ENCODE data around the gene MAP6.
"Not testable (repeated sequence)": the region's sequence is repeated elsewhere in the genome, so short reads cannot be mapped to it uniquely, and the experiment has no call there.

The MAP6 gene

GRCh38 chr11:75593286-75593915 lies 75.4 kb downstream of the MAP6 start:
- no peak for DNase-seq

GRCh38 chr11:75592715-75593114 lies 76.1 kb downstream of the MAP6 start:
- DNase-seq: no peak

- DNase-seq: no peak
Observed at GRCh38 chr11:75591966-75592365, 76.9 kb downstream of the MAP6 start.

- DNase-seq: no peak
Observed at GRCh38 chr11:75591371-75591770, 77.5 kb downstream of the MAP6 start.

- no peak for DNase-seq
Observed at GRCh38 chr11:75589933-75590332, 78.9 kb downstream of the MAP6 start.

GRCh38 chr11:75589051-75589450 lies 79.8 kb downstream of the MAP6 start:
- no peak for DNase-seq

GRCh38 chr11:75588051-75588481 lies 80.8 kb downstream of the MAP6 start:
- no peak for DNase-seq

- DNase-seq: no peak
Observed at GRCh38 chr11:75586395-75586794, 82.4 kb downstream of the MAP6 start.

- no peak for DNase-seq
Observed at GRCh38 chr11:75585293-75585670, 83.6 kb downstream of the MAP6 start.

- not testable (repeated sequence) for DNase-seq
Observed at GRCh38 chr11:75584659-75585292, 84.1 kb downstream of the MAP6 start.

GRCh38 chr11:75583718-75584658 lies 84.8 kb downstream of the MAP6 start:
- DNase-seq: peak in 54 of 58 donors; percentile 7 to 79 (median 64)

- DNase-seq: peak in 52 of 58 donors; percentile 23 to 78 (median 57)
Observed at GRCh38 chr11:75582895-75583717, 85.7 kb downstream of the MAP6 start.

GRCh38 chr11:75582506-75582894 lies 86.3 kb downstream of the MAP6 start:
- DNase-seq: no peak

- no peak for DNase-seq
Observed at GRCh38 chr11:75579841-75580240, 89.0 kb downstream of the MAP6 start.

- no peak for DNase-seq
Observed at GRCh38 chr11:75578977-75579376, 89.9 kb downstream of the MAP6 start.

GRCh38 chr11:75577207-75577606 lies 91.6 kb downstream of the MAP6 start:
- peak in 15 of 58 donors; percentile 12 to 56 (median 28) for DNase-seq

- peak in 2 of 58 donors; percentile 10 to 23 for DNase-seq
Observed at GRCh38 chr11:75576499-75576918, 92.3 kb downstream of the MAP6 start.

- DNase-seq: no peak
Observed at GRCh38 chr11:75576017-75576416, 92.8 kb downstream of the MAP6 start.

- DNase-seq: no peak
Observed at GRCh38 chr11:75574698-75575602, 93.9 kb downstream of the MAP6 start.

- no peak for DNase-seq
Observed at GRCh38 chr11:75572744-75573143, 96.1 kb downstream of the MAP6 start.
